Inferior parietal cortex (tissue), 1 donor: Measurements from ENCODE around the gene DISC1.
A peak's percentile ranks its signal among the peaks of the same experiment; 100 is the strongest.

ENCODE experiments used
- DNase-seq: peaks from one replicate; pipeline ENCODE4 v3.0.0-alpha.2; 2016; ENCODE audit errors: extremely low spot score

DISC1 gene

DNA sequence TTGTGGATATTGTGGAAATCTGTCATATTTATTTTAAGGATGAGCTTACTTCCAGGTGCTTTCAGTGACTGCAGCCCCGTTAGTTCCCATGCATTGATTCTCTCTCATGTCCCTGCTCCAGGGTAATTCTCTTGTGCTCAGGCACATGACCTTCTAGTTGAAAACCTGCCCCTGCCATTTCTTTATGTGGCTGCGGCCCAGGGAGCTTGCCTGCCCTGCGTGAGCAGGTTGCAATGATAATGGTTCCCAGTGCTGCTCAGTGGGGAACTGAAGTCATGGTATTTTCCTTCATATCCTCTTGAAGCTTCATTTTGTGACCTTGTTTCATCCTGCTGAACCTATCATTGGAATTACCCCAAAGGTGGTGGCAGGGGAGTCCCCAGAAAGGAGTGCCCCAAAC is 229.8 kb downstream of the DISC1 start:
- no peak for DNase-seq

DNA sequence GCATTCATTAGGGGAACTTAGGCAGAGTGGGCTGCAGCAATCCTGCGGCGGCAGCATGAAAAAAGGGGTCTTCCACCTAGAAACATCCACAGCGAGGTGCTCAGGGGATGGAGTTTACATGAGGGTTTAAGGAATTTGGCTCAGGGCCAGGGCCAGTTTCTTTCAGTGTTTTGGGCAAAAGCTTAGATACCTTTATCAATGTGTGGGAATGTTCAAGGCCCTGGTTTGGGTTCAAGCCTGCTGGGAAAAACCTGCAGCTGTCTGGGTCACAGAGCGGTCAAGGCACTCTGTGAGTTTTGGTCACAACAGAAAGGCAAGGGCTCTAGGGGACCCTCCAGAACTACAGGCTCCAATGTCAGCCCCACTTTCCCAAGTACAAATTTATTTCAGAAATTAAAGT is 230.3 kb downstream of the DISC1 start:
- DNase-seq = no peak

DNA sequence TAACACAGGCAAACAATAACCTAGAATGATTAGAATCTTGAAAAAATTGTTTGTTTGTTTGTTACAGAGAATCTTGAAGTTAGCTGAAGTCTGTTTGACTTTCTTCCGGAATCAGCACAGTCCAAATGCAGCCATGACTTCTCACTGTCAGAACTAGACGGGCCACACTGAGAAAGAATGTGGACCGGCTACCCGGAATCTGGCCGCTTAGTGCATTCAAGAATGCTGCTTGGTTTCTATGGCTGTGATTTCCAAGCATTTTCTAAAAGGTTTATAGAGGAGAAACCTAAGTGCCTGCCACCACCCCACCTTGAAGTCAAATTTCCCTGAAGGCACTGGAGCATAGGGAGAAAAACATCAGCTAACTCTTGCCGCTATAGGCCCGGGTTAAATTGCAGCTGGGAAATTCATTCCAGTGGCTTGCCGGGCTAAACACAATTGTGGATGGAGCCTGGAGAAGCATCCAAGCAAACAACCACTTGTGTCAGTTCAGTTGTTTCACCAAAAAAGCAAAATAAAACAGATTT is 231.1 kb downstream of the DISC1 start:
- DNase-seq = no peak

DNA sequence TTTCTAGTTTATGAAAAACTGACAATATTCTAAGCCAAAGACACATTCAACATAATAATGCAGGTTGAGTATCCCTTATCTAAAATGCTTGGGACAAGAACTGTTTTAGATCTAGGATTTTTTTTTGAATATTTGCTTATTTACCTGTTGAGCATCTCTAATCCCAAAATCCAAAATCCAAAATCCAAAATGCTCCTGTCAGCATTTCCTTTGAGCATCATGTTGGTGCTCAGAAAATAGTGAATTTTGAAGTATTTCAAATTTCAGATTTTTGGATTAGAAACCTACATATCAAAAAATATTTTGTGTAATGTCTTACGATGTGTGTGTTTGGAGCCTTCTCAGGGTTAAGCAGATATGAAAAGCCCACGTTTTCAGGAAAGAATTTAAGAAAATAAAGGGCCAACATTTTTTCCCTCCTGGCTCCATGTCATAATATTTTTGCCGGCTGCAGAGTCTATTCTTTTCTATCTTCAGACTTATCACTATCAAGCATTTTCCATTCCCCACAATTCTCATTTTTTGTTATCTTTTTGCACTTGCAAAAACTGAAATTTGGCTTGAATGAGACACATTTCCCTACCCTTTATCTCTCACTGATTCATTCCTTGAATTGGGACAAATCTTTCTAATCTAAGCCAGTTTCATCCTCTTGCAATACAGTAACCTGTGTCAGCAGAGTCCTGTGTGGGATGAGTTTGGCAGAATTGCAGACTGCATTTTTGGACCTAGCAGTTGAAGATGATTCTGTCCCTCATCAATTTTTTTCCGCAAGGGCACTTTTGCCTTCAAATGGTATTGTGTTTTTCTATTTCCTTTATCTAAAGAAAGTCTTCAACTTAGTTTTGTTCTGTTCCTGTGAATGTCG is 233.9 kb downstream of the DISC1 start:
- no peak for DNase-seq

DNA sequence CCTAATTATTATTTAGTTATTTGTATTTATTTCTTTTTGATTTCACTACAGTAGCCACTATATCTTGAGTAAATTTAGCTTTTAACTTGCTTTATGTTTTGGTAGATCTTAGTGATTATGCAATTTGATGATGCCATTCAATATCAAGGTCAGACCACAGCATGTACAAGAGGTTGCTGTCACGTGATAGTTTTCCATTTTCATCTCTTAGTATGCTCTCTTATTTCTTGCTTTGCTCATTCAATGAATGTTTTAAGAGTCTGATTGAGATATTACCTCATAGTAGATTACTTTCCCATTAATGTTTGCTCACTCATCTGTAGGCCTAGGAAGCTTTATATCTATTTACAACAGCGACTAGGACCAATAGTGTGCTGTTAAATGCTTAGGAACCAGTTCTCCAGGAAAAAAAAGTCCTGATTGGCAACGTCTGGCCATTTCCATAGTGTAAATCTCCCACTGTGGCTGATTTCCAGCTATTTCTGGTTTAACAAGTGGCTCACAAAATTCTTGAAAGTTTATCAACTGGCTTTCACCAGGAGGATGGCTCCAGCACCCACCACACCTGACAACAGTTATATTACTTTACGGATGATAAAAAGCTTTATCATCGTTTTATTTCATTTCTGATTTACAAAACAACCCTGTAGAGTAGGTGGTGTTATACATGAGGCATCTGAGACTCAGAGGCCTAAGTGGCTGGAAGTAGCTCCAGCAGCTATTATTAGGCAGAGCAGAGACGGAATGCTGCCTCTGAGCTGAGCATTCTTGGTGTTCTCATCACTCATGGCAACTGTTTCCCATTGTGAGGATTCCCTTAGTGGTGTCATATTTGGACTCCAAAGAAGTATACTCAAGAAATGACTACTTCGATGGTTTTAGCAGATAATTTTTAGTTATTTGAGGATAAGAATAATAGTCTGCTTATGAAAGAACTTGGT is 235.2 kb downstream of the DISC1 start:
- DNase-seq = no peak

DNA sequence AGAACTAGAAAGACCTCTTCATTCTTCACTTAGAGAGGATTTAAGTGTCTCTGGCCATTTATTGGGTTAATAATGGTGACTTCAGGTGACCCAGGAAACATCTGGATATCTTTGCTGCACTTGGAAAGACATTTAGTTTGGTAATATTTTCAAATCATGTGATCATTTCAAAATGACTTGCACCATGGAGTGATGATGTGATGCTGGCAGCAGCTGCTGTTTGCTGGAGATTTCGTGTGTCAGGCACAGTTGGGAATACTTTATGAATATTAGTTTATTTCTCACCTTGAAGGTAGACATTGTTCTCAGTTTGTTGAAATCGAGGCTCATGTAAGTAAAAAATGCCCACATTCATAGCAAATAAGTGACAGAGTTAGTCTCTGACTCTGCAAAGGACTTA is 236.0 kb downstream of the DISC1 start:
- no peak for DNase-seq

DNA sequence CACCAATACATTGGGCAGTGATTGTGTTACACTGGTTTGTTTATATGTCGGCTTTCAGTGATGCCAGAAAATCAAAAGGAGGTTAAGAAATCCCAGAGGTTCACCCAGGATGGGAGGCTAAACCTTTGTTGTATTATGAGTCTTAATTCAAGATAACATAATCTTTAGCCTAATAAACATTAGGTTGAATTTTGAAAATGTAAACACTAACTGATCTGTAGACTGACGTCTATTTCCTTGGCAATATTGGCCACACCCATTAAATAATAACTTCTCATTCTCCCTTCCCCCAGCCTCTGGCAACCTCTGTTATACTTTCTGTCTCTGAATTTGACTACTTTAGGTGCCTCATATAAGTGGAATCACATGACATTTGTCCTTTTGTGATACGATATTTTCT is 238.7 kb downstream of the DISC1 start:
- no peak for DNase-seq

DNA sequence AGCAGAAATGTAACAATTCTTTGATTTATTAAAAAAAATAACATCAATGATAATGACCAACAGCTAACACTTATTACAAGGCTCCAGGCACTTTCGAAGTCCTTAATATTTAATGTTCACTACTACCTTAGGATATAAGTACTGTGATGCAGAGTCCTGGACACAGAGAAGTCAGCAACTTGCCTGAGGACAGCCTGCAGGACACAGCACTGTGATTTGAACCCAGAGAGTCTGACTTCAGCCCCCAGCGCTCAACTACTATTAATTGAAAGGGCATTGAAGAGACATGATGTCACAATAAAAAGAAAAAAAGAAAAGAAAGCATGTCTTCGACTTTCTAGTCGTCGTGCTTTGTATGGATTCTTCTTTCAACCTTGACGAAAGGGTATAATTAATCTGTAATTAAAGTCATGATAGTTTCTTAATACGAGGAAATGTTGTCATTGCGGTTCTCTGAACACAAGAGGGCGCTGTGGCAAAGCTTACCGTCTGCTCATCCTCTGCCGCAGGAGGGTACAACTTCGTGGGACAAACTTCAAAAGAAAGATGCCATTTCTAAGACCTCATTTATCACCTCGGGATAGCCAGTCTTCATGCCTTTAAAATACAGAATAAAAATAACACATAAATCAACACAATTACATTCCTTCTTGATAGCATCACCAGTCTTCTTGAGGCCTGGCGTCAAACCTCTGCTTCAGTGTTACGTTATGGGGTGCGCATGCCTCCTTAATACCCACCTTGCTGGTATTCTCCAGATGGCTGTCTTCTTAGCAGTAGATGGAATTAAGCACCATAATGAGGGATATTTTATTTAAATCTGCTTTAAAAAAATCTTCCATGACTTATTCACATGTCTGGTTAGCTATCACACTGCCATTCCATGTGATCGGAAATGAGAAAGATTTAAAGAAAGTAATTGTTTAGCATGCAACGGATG is 240.1 kb downstream of the DISC1 start:
- peak; percentile 87 for DNase-seq

DNA sequence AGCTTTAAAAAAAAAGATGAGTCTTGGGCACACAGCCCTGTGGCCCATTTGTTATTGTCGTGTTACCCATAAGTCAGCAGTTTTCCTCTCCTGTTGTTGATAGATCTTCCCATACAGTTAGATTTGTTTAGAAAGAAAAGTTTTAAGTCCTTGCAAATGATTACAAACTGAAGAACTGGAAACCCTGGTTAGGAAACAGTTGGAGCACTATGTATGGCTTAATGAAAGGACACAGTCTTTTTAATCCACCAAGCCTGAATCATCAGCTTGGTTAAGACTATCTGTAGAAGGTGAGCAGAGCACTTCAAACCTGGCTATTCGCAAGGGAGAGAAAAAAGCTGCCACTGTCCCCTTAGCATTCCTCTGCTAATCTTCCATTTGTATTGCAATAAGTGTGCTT is 241.0 kb downstream of the DISC1 start:
- no peak for DNase-seq

DNA sequence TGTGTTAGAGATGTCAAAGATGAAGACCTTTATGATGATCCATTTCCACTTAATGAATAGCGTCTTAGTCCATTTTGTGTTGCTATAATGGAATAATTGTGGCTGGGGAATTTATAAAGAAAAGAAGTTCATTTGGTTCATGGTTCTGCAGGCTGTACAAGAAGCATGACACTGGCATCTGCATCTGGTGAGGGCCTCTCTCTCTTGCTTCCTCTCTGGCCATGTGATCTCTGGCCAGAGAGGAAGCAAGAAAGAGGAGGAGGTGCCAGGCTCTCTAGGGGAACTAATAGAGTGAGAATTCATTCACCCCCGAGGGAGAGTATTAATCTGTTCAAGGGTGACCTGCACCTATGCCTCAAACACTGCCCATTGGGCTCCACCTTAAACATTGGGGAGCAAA is 242.8 kb downstream of the DISC1 start:
- no peak for DNase-seq

DNA sequence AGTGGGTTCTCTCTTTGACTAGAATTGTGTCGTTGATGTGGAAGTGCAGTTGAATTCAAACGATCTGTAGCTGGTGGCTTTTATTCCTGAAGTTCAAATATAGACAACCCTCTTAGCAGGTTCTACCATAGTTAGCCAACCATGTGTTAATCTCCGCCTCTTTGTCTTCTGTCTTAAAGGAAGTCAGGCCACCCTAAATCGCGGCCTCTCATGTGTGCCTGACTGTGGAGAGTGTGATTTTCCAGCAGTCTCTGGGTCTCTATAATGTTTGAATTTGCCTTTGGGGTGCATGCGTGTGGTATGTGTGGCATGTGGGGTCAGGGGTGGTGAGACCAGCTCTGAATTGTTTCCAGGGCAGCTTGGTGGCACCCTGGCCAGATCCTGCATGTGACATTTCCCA is 244.9 kb downstream of the DISC1 start:
- DNase-seq = no peak

DNA sequence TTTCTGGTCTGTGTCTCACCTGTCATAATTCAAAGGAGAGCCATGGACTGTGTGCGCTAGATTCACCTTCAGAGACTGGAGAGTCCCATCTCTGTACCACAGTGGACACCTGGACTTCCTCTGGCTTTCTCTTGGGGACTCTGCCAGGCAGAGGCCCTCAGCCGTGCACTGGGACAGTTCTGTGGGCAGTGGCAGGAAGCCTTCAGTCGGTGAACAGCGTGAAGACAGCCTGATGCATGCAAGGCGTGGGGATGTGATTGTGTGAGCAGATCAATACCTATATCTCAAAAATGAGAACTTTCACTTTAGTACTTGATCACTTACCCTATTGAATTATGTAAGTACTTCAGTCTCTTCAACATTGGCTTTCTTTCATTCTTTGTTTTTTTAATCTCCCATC is 245.3 kb downstream of the DISC1 start:
- DNase-seq = no peak

DNA sequence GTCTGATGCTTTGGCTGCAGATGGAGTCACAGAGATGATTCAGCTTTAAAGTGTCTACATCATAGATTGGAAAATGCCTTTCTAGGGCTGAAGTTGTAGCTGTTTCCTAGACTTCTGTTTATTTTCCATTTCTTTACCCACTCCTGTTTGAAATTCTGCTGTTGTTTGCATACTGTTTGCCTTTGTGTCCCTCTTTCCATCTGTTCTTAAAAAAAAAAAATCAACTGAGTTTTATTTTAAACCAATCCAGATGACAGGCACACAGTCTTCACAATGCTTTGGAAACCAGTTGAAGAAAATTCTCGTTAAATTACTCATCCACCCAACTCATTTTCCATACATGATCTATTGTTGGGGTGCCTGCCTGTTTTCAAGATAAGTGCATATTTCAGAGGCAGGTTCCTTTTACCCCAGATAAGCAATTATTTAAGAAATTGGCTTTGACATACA is 245.9 kb downstream of the DISC1 start:
- DNase-seq = no peak

DNA sequence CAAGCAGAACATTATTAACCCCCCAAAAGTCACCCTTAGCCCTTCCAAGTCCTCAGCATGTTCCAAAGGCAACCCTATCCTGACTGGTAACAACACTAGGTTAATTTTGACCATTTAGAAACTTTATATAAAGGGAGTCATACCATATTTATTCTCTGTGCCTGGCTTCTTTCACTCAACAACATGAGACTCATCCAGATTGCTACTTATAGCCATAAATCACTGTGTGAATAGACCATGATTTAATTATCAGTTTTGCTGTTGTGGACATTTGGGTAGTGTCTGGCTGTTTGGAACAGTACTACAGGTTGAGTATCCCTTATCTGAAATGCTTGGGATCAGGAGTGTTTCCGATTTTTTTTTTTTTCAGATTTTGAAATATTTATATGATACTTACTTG is 252.1 kb downstream of the DISC1 start:
- DNase-seq = no peak

DNA sequence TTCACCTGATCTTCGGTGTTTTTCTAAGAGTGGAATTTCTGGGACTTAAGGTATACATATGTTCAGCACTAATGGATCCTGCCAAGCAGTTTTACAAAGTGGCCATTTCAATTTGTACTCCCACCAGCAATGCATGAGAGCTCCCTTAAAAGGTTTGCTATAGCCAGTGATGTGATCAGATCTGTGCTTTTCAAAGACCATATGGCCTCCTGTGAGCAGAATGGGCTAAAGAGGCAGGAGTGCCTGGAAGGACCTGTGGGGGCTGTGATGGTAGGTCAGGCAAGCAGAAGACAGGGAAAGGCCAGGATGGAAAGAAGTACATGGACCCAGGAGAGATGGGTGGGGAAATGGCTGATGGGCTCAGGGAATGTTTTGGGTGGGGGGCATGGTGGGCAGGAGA is 252.7 kb downstream of the DISC1 start:
- no peak for DNase-seq

DNA sequence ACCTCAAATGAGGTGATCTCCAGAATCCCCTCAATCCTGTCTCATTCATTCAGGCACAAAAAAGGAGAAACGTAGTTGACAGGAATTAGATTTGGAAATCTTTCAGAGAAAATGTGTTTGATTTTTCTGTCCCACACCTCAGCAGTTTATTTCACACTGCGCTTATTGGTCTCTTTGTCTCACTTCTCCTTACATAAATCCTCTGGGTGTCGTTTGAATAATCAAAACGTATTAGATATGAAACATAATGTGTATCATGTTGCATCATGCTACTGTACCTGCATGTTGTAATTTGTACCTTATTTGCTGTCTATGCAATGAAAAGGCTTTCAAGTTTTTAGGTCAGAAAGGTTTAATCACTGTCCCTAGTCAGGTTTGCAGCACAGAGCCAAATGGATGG is 255.7 kb downstream of the DISC1 start:
- no peak for DNase-seq

DNA sequence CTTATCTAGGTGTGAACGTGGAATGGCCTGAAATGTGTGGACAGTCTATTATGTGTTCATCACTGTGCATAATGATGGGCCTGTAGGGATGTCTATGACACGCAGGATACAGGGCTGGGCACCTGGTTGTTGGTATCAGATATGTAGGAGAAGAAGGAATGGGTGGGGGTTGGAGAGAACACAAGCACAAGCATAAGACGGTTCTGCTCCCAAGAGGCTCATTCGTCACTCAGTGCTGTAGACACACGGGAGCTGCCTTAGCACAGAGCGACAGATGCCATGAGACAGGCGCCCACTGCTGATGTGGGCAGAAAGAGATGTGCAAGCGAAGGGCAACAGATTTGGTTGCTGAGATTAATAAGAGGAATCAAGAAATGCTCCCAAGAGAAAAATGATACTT is 256.2 kb downstream of the DISC1 start:
- DNase-seq = no peak

DNA sequence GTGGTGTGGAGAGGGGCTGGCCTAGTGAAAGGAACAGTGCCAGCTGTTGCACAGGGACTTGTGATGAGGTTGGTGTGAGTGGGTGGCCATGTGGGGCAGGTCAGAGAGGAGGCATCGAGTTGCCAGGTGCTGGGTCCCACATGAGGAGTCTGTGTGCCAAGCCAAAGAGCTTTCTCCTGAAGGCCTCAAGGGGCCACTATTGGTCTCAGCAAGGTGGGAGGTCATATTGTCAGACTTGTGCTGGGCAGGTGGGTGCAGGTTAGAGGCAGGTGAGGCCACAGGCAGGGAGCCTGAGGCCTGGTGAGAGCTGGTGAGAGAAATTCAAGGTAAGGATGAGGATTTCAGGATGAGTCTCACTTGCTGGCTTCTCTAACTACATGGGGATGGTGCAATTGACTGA is 256.8 kb downstream of the DISC1 start:
- DNase-seq = no peak

DNA sequence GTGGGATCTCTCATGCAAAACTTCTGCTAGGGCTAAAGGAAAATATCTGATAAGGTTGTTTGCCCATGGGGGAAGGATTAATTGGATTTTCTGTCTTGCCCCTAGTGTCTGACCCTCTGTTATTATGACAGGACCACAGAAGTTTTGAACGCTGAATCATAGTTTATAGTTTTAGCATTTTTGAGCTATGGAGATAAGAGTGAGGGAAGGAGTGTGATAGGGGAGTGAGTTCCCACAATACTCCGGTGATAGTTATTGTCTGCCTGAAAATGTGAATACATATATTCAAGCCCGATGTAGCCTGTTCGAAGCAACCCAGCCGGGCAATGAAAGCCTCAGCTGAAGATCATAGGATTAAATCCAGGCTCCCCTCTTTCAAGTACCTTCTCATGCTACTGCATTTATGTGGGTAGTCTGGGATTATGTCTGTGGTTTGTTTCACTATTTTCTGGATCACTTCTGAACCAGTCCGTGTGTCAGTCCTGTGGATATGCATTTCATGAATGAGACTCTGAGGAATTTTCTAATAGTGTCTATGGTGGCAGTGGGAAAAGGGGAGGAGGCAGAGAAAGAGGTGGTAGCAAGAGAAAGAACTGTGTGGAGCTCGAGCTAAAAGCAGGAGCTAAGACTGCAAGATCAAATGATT is 258.7 kb downstream of the DISC1 start:
- no peak for DNase-seq

DNA sequence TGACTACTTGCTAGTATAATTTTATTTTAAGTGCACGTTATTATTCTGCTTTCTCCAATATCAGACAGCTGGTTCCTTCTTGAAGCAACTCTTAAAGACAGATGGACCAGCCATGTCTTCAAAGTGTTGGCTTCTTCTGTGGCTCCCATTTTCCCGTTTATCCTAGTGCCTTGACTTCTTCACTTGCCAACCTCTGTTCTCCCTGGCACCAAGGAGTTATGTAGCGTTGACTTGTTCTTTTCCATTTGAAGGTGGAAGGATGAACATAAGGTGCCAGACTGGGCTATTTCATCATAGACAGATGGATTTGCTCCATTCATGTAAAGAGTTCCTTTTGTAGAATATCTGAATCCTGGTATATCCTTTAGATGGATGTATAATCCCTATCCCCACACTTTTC is 260.6 kb downstream of the DISC1 start:
- DNase-seq = no peak

DNA sequence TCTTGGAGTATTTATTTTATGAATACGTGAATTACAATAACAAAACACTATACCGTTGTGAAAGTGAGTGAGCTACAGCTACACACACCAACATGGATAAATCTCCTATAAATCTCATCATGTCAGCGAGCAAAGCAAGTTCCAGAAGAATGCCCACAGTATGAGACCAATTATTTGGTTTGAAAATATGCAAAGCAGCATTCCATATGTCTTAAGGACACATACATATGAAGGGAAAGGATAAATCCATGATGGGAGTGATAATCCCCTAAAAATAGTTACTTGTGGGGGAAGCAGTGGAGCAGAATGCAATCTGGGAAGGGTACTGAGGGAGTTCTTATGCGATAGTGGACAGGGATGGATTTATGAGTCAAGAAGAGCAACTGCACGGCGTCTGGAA is 261.3 kb downstream of the DISC1 start:
- DNase-seq = no peak
